ENCODE measurements around the gene H2BK1.

DNA sequence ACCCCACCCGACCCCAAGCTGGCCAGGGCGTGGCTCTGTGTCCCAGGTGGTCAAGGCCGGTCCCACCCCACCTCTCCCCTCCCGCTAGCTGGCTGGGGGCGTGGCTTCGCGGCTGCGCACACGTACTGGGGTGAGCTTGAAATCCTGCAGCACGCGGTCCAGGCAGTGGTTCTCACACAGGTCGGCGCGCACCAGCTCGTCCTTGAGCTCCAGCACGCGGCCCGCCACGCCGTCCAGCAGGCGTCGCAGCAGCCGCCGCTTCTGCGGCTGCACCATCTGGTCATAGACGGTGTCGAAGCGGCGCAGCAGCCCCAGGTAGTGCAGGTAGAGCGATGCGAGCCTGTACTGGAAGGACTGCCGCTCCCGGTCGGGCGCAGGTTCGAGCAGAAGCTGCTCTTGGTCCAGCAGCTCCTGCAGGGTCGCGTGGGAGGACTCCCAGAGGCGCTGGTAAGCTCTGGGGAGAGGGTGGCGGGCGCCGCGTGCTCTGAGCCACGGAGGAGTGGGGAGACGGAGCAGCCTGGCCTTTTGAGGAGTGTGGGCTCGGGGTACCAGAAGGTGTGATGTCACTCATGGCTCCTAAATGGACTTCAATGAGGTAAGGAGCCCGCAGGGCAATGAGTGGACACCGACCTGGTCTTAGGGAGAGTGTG is 5.8 kb downstream of the H2BK1 start:
- TF ChIP-seq EZH2 (IDR thresholded peaks at IDR 0.05; ENCODE audit: low read length, missing control alignments), result no peak
- TF ChIP-seq, protein P1, sequence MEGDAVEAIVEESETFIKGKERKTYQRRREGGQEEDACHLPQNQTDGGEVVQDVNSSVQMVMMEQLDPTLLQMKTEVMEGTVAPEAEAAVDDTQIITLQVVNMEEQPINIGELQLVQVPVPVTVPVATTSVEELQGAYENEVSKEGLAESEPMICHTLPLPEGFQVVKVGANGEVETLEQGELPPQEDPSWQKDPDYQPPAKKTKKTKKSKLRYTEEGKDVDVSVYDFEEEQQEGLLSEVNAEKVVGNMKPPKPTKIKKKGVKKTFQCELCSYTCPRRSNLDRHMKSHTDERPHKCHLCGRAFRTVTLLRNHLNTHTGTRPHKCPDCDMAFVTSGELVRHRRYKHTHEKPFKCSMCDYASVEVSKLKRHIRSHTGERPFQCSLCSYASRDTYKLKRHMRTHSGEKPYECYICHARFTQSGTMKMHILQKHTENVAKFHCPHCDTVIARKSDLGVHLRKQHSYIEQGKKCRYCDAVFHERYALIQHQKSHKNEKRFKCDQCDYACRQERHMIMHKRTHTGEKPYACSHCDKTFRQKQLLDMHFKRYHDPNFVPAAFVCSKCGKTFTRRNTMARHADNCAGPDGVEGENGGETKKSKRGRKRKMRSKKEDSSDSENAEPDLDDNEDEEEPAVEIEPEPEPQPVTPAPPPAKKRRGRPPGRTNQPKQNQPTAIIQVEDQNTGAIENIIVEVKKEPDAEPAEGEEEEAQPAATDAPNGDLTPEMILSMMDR (conservative IDR thresholded peaks at IDR 0.05 in 1 of 2, IDR thresholded peaks at IDR 0.05 in 1 of 2; ENCODE audit: low read depth in 1 of 2, low read length in 2 of 2), result no peak

All from fibroblast of lung (primary cell).